ENCODE data around the gene TCF3.
"Not testable (repeated sequence)": the region's sequence is repeated elsewhere in the genome, so short reads cannot be mapped to it uniquely, and the experiment has no call there.

The TCF3 gene

GRCh38 chr19:1672769-1673644 is 20.6 kb upstream of the TCF3 start:
- ChIA-PET CTCF (interaction anchor here (0.6 to 5.9 kb wide), 52 partner anchors 9 to 228 kb away, joined by 3 to 45 read pairs (median 4); partner anchors contain the start of genes MBD3, TCF3 and UQCR11), POLR2A (interaction anchor here (0.8 kb wide), 1 partner anchor 146 kb away, joined by 3 read pairs; no protein-coding TSS in a partner anchor)
- no peak for TF ChIP-seq CTCF (IDR thresholded peaks at IDR 0.05; ENCODE audit: control extremely low read depth, extremely low read depth, low read depth, missing control alignments)
- no peak for DNase-seq (ENCODE audit: extremely low spot score)

GRCh38 chr19:1672038-1672768 is 19.8 kb upstream of the TCF3 start:
- DNase-seq (ENCODE audit: extremely low spot score): peak; percentile 78
- peak; percentile 87 for TF ChIP-seq CTCF (IDR thresholded peaks at IDR 0.05; ENCODE audit: control extremely low read depth, extremely low read depth, low read depth, missing control alignments)
- ChIA-PET CTCF (interaction anchor here (0.6 to 5.9 kb wide), 52 partner anchors 9 to 227 kb away, joined by 3 to 45 read pairs (median 4); partner anchors contain the start of genes MBD3, TCF3 and UQCR11), POLR2A (interaction anchor here (0.8 kb wide), 1 partner anchor 145 kb away, joined by 3 read pairs; no protein-coding TSS in a partner anchor)

GRCh38 chr19:1671716-1672037 is 19.3 kb upstream of the TCF3 start:
- POLR2A ChIA-PET: no interaction called here
- DNase-seq (ENCODE audit: extremely low spot score): peak; percentile 69
- CTCF ChIA-PET: interaction anchor here (0.9 to 5.9 kb wide), 29 partner anchors 9 to 178 kb away, joined by 3 to 45 read pairs (median 6); partner anchors contain the start of genes MBD3, TCF3 and UQCR11

GRCh38 chr19:1670747-1671146 is 18.3 kb upstream of the TCF3 start:
- DNase-seq (ENCODE audit: extremely low spot score); POLR2A ChIA-PET: not testable (repeated sequence)
- CTCF ChIA-PET: interaction anchor here (0.7 to 5.9 kb wide), 11 partner anchors 12 to 125 kb away, joined by 3 to 45 read pairs (median 5); partner anchors contain the start of genes MBD3 and TCF3

More at GRCh38 chr19:1671716-1672037, 19.3 kb upstream of the TCF3 start:
- no peak for TF ChIP-seq CTCF (IDR thresholded peaks at IDR 0.05; ENCODE audit: control extremely low read depth, extremely low read depth, low read depth, missing control alignments)

GRCh38 chr19:1668486-1669270 is 16.3 kb upstream of the TCF3 start:
- DNase-seq (ENCODE audit: extremely low spot score): peak; percentile 73
- CTCF ChIA-PET: interaction anchor here (0.8 to 5.9 kb wide), 3 partner anchors 17 to 123 kb away, joined by 3 to 45 read pairs (median 4); no protein-coding TSS in a partner anchor
- POLR2A ChIA-PET: interaction anchor here (0.8 kb wide), 1 partner anchor 16 kb away, joined by 3 read pairs; the partner anchor contains the start of gene TCF3
- no peak for TF ChIP-seq CTCF (IDR thresholded peaks at IDR 0.05; ENCODE audit: control extremely low read depth, extremely low read depth, low read depth, missing control alignments)

GRCh38 chr19:1668048-1668485 is 15.7 kb upstream of the TCF3 start:
- TF ChIP-seq CTCF (IDR thresholded peaks at IDR 0.05; ENCODE audit: control extremely low read depth, extremely low read depth, low read depth, missing control alignments): no peak
- no peak for DNase-seq (ENCODE audit: extremely low spot score)
- POLR2A ChIA-PET: no interaction called here
- CTCF ChIA-PET: no interaction called here
